B cell (primary cell): ENCODE results near the gene SC5D.

ENCODE experiments used
- CTCF ChIP-seq: fragments of 200-600 bp; IDR thresholded peaks from one replicate; pipeline ENCODE4 v1.8.0; 2022; ENCODE audit warnings: antibody characterized with exemption, mild to moderate bottlenecking
- EZH2 ChIP-seq: IDR thresholded peaks from 2 replicates; pipeline ENCODE4 v1.6.1; 2012; ENCODE audit warnings: borderline replicate concordance, low read depth, mild to moderate bottlenecking, moderate library complexity, low read length; ENCODE audit not compliant: insufficient read depth, poor library complexity, severe bottlenecking

GRCh38 chr11:121334973-121335710 lies 42.6 kb downstream of the SC5D start:
- TF ChIP-seq CTCF (no peak), EZH2 (no peak)
